A673 (cell line): ENCODE measurements around the gene ELF5.

ENCODE experiments used
- CTCF ChIP-seq: fragments of 300-800, 200-600 bp; sonication (generic); conservative IDR thresholded peaks from 2 replicates; pipeline ENCODE4 v1.5.1; 2017; ENCODE audit warnings: low read depth, mild to moderate bottlenecking, antibody characterized with exemption, low read length, moderate library complexity, mixed read lengths
- EZH2 ChIP-seq: fragments of 200-600 bp; sonication (generic); IDR thresholded peaks from 2 replicates; pipeline ENCODE4 v1.6.1; 2017; ENCODE audit warnings: borderline replicate concordance, low read depth, mild to moderate bottlenecking, mixed read lengths, antibody characterized with exemption, low read length; ENCODE audit not compliant: poor library complexity, severe bottlenecking

- no peak for TF ChIP-seq CTCF
- TF ChIP-seq EZH2: no peak
Observed at GRCh38 chr11:34522188-34522587, 8.6 kb upstream of the ELF5 start.
